HG03095 (cell line): Measurements from ENCODE around the gene TPCN2.

Source experiments
- ATAC-seq: cut with Tn5 transposase; IDR thresholded peaks from one replicate; pipeline ENCODE4 v1.9.1; 2021; ENCODE audit warnings: moderate library complexity; ENCODE audit not compliant: unreplicated experiment

Gene TPCN2

GRCh38 chr11:69037074-69037473, 11.7 kb upstream of the TPCN2 start:
- no peak for ATAC-seq

DNA sequence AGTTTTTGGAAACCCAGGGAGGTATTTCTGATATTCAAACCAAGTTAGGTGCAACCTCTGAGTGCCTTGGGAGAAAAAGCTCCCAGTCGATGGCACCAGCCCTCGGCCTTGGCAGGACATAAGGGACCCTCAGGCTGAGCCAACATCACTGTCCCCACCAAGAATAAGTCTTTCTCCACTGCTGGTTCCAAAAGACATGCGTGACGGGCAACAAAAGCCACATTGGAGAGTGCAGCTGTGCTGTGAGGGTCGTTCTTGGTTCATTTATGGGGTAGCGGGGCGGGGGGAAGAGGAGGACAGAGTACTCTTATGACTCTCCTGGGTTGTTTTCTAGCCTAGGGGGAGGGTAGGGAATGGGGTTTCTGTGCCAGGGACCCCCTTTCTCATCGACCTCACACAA, 11.2 kb upstream of the TPCN2 start:
- no peak for ATAC-seq

DNA sequence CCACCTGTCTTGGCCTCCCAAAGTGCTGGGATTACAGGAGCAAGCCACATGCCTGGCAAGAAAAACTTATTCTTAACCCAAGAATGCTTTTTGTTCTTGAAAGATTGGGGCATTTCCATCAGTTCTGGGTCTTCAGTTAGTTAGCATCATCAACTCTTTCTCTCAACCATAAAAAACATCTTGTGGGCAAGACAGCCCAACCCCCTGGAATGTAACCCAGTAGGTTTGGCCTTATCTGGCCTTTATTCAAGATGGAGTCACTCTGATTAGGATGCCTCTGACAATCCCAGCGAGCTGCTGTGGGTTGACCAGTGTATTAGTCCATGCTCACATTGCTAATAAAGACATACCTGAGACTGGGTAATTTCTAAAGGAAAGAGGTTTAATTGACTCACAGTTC, 9.2 kb upstream of the TPCN2 start:
- ATAC-seq = no peak

- ATAC-seq = no peak
Observed at GRCh38 chr11:69040051-69040450, 8.7 kb upstream of the TPCN2 start.

DNA sequence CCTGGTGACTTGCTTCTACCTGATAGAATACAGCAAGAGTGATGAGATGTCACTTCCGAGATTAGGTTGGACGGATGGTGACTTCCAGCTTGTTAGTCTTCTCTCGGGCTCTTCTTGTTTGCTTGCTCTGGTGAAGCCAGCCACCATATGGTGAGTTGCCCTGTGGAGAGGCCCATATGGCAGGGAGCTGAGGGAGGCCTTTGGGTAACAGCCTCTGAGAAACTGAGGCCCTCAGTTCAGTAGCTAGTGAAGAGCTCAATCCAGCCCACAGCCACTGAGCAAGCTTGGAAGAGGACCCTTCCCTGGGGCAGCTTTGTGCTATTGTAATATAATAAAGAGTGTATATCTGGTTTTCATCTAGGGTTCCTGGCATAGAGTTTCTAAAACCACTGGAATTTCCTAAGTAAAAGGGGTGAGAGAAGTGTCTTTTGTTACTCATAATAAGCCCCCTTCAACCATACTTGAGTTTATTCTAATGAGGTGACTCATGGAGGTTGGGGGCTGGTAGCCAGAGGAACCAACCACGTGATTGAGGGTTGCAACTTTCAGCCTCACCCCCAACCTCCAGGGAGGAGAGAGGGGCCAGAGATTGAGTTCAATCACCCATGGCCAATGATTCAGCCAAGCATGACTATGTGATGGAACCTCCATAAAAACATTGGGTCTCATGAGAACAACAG, 8.0 kb upstream of the TPCN2 start:
- no peak for ATAC-seq

- ATAC-seq = no peak
Observed at GRCh38 chr11:69041516-69041915, 7.2 kb upstream of the TPCN2 start.

- ATAC-seq = no peak
Observed at GRCh38 chr11:69044111-69045013, 4.4 kb upstream of the TPCN2 start.

DNA sequence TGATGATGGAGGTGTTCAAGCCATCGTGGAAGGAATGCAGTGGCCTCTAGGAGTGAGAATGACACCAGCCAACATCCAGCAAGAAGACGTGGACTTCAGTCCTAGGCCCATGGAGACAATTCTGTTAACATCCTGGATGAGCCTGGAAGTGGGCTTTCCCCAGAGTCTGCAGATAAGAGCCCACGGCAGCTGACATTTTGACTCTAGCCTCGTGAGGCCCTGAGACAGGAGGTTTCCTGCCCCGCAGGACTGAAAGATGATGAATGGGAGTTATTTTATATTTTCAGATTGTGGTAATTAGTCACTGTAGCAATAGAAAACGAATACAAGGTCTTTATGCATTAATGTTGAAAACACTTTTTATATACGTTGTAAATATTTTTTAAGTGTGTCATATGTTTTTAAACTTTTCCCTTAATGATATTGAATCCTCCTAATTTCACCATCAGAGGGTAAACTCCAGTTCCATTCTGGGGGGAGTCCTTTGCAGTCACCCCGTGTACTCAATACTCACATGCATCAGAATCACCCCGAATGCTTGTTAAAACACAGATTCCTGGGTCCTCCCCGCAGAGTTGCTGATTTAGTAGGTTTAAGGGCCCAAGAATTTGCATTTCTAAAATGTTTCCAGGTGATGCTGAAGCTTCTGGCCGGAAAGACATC, 570 bp upstream of the TPCN2 start:
- ATAC-seq = no peak

DNA sequence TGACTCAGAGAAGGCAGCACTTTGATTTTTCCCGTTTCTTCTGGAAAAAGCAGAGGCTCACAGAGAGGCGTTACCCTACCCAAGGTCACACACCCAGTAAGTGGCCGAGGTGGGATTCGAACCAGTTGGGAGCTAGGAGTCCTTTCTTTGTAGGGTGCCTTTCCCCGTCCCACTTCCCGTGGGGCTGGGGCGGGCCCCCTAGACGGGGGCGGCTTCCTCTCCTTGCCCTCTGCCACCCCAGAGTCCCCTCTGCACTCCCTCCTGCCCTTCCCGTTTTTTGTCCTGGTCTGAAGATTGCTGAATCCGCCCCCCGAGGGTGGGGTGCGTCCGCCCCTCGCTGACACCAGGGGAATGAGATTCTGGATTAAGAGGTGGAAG, 747 bp downstream of the TPCN2 start:
- no peak for ATAC-seq

GRCh38 chr11:69050592-69051380, 2.1 kb downstream of the TPCN2 start:
- ATAC-seq = no peak

DNA sequence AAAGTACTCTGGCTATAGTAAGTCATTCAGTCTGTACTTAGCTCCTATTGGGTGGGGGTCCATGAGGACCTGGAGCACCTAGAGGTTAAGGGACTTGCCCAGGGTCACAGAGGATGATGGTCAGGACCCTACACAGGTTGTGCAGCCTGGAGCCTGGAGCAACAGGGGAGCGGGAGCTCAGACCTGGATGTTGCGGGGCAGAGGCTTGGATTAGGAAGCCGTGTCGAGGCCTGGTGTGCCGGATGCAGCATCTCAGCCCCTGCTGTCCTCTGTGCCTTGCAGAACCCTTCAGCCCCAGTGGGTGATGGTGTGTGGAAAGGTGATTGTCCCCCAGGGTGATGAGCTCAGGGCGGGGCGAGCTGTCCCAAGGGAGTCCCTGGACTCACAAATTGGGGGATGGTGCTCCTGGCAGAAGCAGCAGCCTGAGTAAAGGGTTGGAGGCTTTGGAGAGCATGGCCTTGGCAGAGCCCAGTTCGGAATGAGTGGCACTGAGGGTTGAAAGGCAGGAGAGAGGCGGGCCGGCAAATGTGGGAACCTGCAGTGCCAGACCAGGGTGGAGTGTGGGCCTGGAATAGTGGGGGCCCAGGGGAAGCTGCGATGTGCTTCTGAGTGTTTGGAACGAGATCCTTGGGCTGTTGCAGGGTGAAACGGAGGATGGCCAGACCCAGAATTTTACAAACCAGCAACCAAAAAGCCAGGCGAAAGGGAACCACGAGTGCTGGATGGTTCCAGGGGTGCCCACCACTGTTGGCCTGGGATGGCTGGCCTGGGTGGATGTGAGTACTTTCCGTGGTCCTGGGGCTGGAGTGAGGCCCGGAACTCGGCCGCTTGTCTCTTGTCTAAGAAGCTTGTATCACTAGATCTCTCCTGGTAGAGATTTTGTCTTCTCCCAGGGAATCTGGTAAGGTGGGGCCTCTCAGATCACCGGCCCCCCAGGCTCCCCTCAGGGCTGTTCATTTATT, 2.9 kb downstream of the TPCN2 start:
- ATAC-seq = no peak

DNA sequence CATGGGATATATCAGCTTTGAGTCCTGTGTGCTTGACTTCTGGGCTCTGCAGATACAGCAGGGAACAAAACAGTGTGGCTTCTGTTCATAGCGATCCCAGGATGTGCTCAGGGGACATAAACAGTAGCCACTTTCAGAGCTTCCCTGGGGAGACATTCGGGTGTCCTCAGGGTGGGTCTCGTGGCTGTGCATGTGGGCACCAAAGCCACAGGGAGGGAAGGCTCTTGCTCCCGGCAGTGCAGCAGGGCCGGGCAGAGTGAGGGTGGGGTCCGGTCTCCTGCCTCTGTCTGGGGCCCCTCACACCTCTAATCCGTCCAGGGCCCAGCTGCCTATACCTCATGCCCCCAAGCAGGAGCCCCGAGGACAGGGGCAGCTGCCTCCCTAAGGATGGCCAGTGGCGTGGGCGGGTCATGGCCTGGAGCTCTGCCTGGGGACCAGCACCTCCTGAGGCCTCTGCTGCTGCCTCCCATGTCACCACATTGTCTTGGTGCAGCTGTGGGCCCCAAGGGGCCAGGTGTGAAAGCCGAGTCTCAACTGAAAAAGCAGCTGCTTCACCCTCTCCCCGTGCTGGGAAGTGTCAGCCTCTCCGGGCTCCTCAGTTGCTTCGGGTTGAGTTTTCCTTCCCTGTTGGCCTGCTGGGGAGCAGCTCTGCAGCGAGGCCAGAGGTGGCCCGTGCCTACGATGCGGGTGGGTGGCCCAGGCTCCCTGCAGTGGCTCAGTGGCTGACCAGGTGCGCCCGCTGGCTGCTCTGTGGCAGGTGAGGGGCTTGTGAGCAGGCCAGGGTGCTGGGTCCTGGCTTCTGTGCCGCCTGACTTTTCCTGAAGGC, 3.8 kb downstream of the TPCN2 start:
- no peak for ATAC-seq

DNA sequence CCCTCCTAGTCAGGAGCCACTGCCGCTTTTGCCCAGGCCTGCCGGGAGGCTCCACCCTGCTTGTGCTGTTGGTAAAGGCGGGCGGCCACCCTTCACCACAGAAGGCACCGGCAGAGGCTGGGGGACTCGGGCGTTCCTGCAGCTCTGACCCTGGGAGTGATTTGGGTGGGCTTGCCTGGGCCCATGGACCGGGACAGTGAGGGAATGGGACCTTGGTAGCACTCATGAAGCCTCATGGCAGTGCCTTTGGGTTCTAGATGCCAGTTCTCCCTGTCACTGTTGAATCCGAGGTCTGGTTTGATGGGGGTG, 4.4 kb downstream of the TPCN2 start:
- ATAC-seq = no peak

DNA sequence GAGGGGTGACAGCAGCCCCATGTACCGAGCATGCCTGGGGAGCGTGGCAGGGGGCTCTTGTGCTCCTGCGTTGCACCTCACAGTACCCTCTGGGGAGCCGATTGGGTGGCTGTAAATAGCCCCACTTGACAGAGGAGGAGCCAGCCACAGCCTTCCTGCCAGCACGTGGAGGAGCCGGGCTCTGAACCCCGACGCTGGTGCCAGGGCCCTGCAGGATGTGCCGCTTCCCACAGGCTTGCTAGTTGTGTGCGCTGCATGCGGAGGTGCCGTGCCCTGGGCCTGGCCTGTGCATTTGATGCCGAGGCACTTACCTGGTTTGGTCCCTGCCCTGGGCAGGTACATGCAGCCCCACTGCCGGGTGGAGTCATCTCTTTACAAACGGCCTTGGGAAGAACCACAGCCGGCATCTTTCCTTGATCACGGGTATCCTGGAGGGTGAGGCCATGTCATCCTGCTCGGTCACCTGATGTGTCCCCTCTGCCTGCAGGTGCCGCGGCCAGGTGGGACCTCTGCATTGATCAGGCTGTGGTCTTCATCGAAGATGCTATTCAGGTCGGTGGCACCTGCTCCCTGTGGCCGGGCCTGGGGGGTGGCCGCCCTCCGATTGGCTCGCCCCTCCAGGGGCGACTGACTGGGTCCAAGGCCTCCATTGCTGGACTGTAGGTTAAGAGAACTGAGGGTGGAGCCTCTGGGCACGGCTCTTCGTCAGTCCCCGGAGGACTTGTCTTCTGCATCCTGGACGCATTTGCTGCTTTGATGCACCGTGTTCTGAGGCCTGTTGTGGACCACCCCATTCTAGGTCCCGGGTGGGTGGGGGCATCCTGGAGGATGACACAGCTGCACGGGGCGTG, 5.0 kb downstream of the TPCN2 start:
- ATAC-seq = no peak

- ATAC-seq = no peak
Observed at GRCh38 chr11:69054397-69055211, 5.9 kb downstream of the TPCN2 start.

- no peak for ATAC-seq
Observed at GRCh38 chr11:69055212-69055586, 6.5 kb downstream of the TPCN2 start.
